ENCODE results near the gene CEP131. TPM values are rescaled to one million over a fixed set of nuclear protein-coding genes. Genes with fewer than 3 reads are reported as not detected.

The CEP131 gene
- total RNA-seq = 10 to 100 TPM; 12.9 to 13.8 TPM

GRCh38 chr17:81222906-81223761, at the start of gene CEP131:
Gene CEP131, minus strand, starts transcription at chr17:81222965. Its CDS starts 2,909 bp downstream, at chr17:81220056.
- ChIA-PET POLR2A (interaction anchor here (0.6 to 1.2 kb wide), 6 partner anchors 10 to 460 kb away, joined by 3 to 12 read pairs (median 3); partner anchors contain the start of genes ARL16, CHMP6, HGS and NDUFAF8), CTCF (interaction anchor here (0.8 to 1.5 kb wide), 2 partner anchors 15 to 121 kb away, joined by 3 to 4 read pairs; no protein-coding TSS in a partner anchor)

- POLR2A ChIA-PET = no interaction called here
- CTCF ChIA-PET = interaction anchor here (0.5 to 1.0 kb wide), 3 partner anchors 29 to 123 kb away, joined by 3 to 4 read pairs (median 3); no protein-coding TSS in a partner anchor
Measured at GRCh38 chr17:81271226-81271625, 48.5 kb upstream of the CEP131 start.

- CTCF ChIA-PET = interaction anchor here (1.0 kb wide), 1 partner anchor 28 kb away, joined by 3 read pairs; no protein-coding TSS in a partner anchor
- POLR2A ChIA-PET = no interaction called here
Measured at GRCh38 chr17:81270279-81270678, 47.5 kb upstream of the CEP131 start.

GRCh38 chr17:81267390-81268067, 44.8 kb upstream of the CEP131 start:
- ChIA-PET CTCF (no interaction called here), POLR2A (no interaction called here)

GRCh38 chr17:81265576-81265975, 42.8 kb upstream of the CEP131 start:
- ChIA-PET POLR2A (no interaction called here), CTCF (no interaction called here)

GRCh38 chr17:81264640-81265039, 41.9 kb upstream of the CEP131 start:
- ChIA-PET POLR2A (no interaction called here), CTCF (no interaction called here)

GRCh38 chr17:81263371-81264181, 40.8 kb upstream of the CEP131 start:
- ChIA-PET CTCF (no interaction called here), POLR2A (no interaction called here)

- POLR2A ChIA-PET = interaction anchor here (0.5 kb wide), 1 partner anchor 15 kb away, joined by 5 read pairs; no protein-coding TSS in a partner anchor
- CTCF ChIA-PET = no interaction called here
Measured at GRCh38 chr17:81261582-81262336, 39.0 kb upstream of the CEP131 start.

- ChIA-PET POLR2A (no interaction called here), CTCF (no interaction called here)
Measured at GRCh38 chr17:81261096-81261495, 38.3 kb upstream of the CEP131 start.

- CTCF ChIA-PET = no interaction called here
Measured at GRCh38 chr17:81260641-81261040, 37.9 kb upstream of the CEP131 start.

GRCh38 chr17:81260171-81260570, 37.4 kb upstream of the CEP131 start:
- CTCF ChIA-PET = no interaction called here
- POLR2A ChIA-PET = no interaction called here

More at GRCh38 chr17:81260641-81261040, 37.9 kb upstream of the CEP131 start:
- POLR2A ChIA-PET = no interaction called here

- CTCF ChIA-PET = no interaction called here
- POLR2A ChIA-PET = no interaction called here
Measured at GRCh38 chr17:81259058-81259605, 36.4 kb upstream of the CEP131 start.

- ChIA-PET POLR2A (no interaction called here), CTCF (no interaction called here)
Measured at GRCh38 chr17:81258292-81258691, 35.5 kb upstream of the CEP131 start.

GRCh38 chr17:81257533-81257932, 34.8 kb upstream of the CEP131 start:
- POLR2A ChIA-PET = no interaction called here
- CTCF ChIA-PET = interaction anchor here (1.2 kb wide), 1 partner anchor 341 kb away, joined by 3 read pairs; no protein-coding TSS in a partner anchor

- ChIA-PET POLR2A (interaction anchor here (0.5 kb wide), 1 partner anchor 141 kb away, joined by 3 read pairs; no protein-coding TSS in a partner anchor), CTCF (interaction anchor here (1.2 kb wide), 1 partner anchor 342 kb away, joined by 3 read pairs; no protein-coding TSS in a partner anchor)
Measured at GRCh38 chr17:81256616-81257015, 33.9 kb upstream of the CEP131 start.

GRCh38 chr17:81254955-81255717, 32.4 kb upstream of the CEP131 start:
- ChIA-PET POLR2A (no interaction called here), CTCF (interaction anchor here (1.3 to 2.5 kb wide), 2 partner anchors 40 to 229 kb away, joined by 3 to 11 read pairs; partner anchors contain the start of gene SLC38A10)

- POLR2A ChIA-PET = no interaction called here
- CTCF ChIA-PET = interaction anchor here (0.7 to 2.5 kb wide), 7 partner anchors 11 to 301 kb away, joined by 3 to 11 read pairs (median 3); no protein-coding TSS in a partner anchor
Measured at GRCh38 chr17:81253358-81254131, 30.8 kb upstream of the CEP131 start.

Data from activated CD8-positive, alpha-beta memory T cell treated with anti-CD3 and anti-CD28 coated beads for 36 hours (primary cell).